SK-N-SH treated with all-trans-retinoic acid at 6 μM for 48 hours (cell line): Measurements from ENCODE around the gene FAM89A.

Experiments
- ATAC-seq: fragments of 200-7000 bp; cut with Tn5 transposase; 3 replicates; pipeline ENCODE4 v1.9.1; 2020; ENCODE audit warnings: mild to moderate bottlenecking, moderate library complexity
- ARNTL ChIP-seq: fragments of 450-650 bp; formaldehyde crosslinking; IDR thresholded peaks from 2 replicates; pipeline ENCODE4 v1.5.0; 2020; ENCODE audit warnings: low read depth, mild to moderate bottlenecking, moderate library complexity, borderline replicate concordance
- CREB5 ChIP-seq: fragments of 250-450 bp; sonication (Bioruptor Pico); IDR thresholded peaks from 2 replicates; pipeline ENCODE4 v1.5.1; 2020; ENCODE audit warnings: low read depth, mild to moderate bottlenecking, moderate library complexity
- CSDC2 ChIP-seq: fragments of 250-450 bp; sonication (Bioruptor Pico); IDR thresholded peaks from 2 replicates; pipeline ENCODE4 v1.5.0; 2020; ENCODE audit warnings: mild to moderate bottlenecking, moderate library complexity
- ESRRG ChIP-seq: fragments of 250-450 bp; sonication (Bioruptor Pico); IDR thresholded peaks from 2 replicates; pipeline ENCODE4 v1.6.1; 2021; ENCODE audit warnings: mild to moderate bottlenecking
- GLIS3 ChIP-seq: fragments of 250-450 bp; sonication (Bioruptor Pico); IDR thresholded peaks from 2 replicates; pipeline ENCODE4 v1.5.0; 2020; ENCODE audit warnings: mild to moderate bottlenecking, moderate library complexity
- ISL1 ChIP-seq: fragments of 250-450 bp; sonication (Bioruptor Pico); IDR thresholded peaks from 2 replicates; pipeline ENCODE4 v2.1.2; 2022; ENCODE audit warnings: mild to moderate bottlenecking, moderate library complexity
- PATZ1 ChIP-seq: fragments of 250-450 bp; sonication (Bioruptor Pico); IDR thresholded peaks from 2 replicates; pipeline ENCODE4 v1.8.0; 2020; ENCODE audit warnings: mild to moderate bottlenecking, moderate library complexity, borderline replicate concordance
- PPARA ChIP-seq: fragments of 250-450 bp; sonication (Bioruptor Pico); IDR thresholded peaks from 2 replicates; pipeline ENCODE4 v1.5.0; 2020; ENCODE audit warnings: mild to moderate bottlenecking, borderline replicate concordance
- SNAI2 ChIP-seq: fragments of 250-450 bp; sonication (Bioruptor Pico); IDR thresholded peaks from 2 replicates; pipeline ENCODE4 v1.5.0; 2020; ENCODE audit warnings: mild to moderate bottlenecking, moderate library complexity
- TCF4 ChIP-seq: fragments of 250-450 bp; sonication (Bioruptor Pico); IDR thresholded peaks from 2 replicates; pipeline ENCODE4 v1.8.0; 2021; ENCODE audit warnings: mild to moderate bottlenecking, moderate library complexity, borderline replicate concordance
- TOX ChIP-seq: fragments of 250-450 bp; sonication (Bioruptor Pico); IDR thresholded peaks from 2 replicates; pipeline ENCODE4 v1.8.0; 2021; ENCODE audit warnings: mild to moderate bottlenecking, moderate library complexity, borderline replicate concordance
- ZFP3 ChIP-seq: fragments of 250-450 bp; sonication (Bioruptor Pico); IDR thresholded peaks from 2 replicates; pipeline ENCODE4 v1.5.0; 2020; ENCODE audit warnings: mild to moderate bottlenecking, moderate library complexity
- ZFP30 ChIP-seq: fragments of 450-650 bp; formaldehyde crosslinking; IDR thresholded peaks from 2 replicates; pipeline ENCODE4 v1.5.0; 2022; ENCODE audit warnings: mild to moderate bottlenecking, moderate library complexity
- ZNF70 ChIP-seq: fragments of 450-650 bp; formaldehyde crosslinking; IDR thresholded peaks from 2 replicates; pipeline ENCODE4 v1.5.0; 2020; ENCODE audit warnings: mild to moderate bottlenecking, moderate library complexity
- ZNF8 ChIP-seq: fragments of 450-650 bp; formaldehyde crosslinking; IDR thresholded peaks from 2 replicates; pipeline ENCODE4 v1.5.0; 2020; ENCODE audit warnings: mild to moderate bottlenecking, moderate library complexity
- TF ChIP-seq, protein P1 (sequence below): fragments of 250-450 bp; sonication (Bioruptor Pico); IDR thresholded peaks from 2 replicates; pipeline ENCODE4 v1.8.0; 2021; ENCODE audit warnings: low read depth, mild to moderate bottlenecking, moderate library complexity, borderline replicate concordance
- TF ChIP-seq, protein P2 (sequence below): fragments of 250-450 bp; sonication (Bioruptor Pico); IDR thresholded peaks from 2 replicates; pipeline ENCODE4 v1.5.1; 2021; ENCODE audit warnings: mild to moderate bottlenecking, moderate library complexity
- TF ChIP-seq, protein P3 (sequence below): fragments of 250-450 bp; sonication (Bioruptor Pico); IDR thresholded peaks from 2 replicates; pipeline ENCODE4 v1.5.0; 2020; ENCODE audit warnings: mild to moderate bottlenecking, moderate library complexity

Gene FAM89A

GRCh38 chr1:231044588-231044987 lies 4.5 kb upstream of the FAM89A start (continued):
- TF ChIP-seq CREB5 (CRISPR knock-in tag) (no peak), PPARA (CRISPR knock-in tag) (no peak)
- TF ChIP-seq, all 23 proteins: peak for 0

DNA sequence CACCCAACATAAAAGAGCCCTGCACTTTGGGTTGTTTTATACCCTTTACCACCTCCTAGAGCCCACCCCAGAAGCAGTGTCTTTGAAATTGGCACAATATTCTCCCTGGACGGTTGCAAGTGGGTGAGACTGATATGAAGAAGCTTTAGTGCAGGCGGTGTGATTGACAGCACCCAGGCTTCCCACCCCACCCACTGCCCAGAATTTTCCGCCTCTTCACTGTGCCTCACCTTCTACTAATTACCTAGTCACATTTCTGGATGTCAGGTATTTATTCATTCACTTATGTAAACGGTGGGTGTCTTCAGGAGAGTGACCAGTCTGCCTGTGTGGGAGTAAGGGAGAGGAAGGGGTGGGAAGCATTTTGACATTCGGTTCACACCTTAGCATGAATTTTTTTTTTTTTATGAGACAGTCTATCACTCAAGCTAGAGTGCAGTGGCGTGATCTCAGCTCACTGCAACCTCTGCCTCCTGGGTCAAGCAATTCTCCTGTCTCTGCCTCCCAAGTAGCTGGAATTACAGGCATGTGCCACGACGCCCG lies 1.7 kb upstream of the FAM89A start:
- TF ChIP-seq, protein P1, sequence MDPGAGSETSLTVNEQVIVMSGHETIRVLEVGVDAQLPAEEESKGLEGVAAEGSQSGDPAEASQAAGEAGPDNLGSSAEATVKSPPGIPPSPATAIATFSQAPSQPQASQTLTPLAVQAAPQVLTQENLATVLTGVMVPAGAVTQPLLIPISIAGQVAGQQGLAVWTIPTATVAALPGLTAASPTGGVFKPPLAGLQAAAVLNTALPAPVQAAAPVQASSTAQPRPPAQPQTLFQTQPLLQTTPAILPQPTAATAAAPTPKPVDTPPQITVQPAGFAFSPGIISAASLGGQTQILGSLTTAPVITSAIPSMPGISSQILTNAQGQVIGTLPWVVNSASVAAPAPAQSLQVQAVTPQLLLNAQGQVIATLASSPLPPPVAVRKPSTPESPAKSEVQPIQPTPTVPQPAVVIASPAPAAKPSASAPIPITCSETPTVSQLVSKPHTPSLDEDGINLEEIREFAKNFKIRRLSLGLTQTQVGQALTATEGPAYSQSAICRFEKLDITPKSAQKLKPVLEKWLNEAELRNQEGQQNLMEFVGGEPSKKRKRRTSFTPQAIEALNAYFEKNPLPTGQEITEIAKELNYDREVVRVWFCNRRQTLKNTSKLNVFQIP: no peak
- TF ChIP-seq PATZ1 (CRISPR knock-in tag) (no peak), TOX (no peak), CSDC2 (CRISPR knock-in tag) (no peak), TCF4 (CRISPR knock-in tag) (no peak), GLIS3 (CRISPR knock-in tag) (no peak), ZNF70 (CRISPR knock-in tag) (no peak), ZFP30 (CRISPR knock-in tag) (no peak), ZNF8 (CRISPR knock-in tag) (no peak), ZFP3 (no peak), ARNTL (CRISPR knock-in tag) (no peak), ISL1 (CRISPR knock-in tag) (no peak)
- TF ChIP-seq, protein P2, sequence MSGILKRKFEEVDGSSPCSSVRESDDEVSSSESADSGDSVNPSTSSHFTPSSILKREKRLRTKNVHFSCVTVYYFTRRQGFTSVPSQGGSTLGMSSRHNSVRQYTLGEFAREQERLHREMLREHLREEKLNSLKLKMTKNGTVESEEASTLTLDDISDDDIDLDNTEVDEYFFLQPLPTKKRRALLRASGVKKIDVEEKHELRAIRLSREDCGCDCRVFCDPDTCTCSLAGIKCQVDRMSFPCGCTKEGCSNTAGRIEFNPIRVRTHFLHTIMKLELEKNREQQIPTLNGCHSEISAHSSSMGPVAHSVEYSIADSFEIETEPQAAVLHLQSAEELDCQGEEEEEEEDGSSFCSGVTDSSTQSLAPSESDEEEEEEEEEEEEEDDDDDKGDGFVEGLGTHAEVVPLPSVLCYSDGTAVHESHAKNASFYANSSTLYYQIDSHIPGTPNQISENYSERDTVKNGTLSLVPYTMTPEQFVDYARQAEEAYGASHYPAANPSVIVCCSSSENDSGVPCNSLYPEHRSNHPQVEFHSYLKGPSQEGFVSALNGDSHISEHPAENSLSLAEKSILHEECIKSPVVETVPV (CRISPR knock-in tag): no peak
- ATAC-seq: no peak

- no peak for TF ChIP-seq SNAI2 (CRISPR knock-in tag)
- TF ChIP-seq ZFP30 (CRISPR knock-in tag): no peak
- ATAC-seq: peak; percentile 25; the same call in 2 of the 3 replicates
Measured at GRCh38 chr1:231040800-231041718, 1.0 kb upstream of the FAM89A start.

DNA sequence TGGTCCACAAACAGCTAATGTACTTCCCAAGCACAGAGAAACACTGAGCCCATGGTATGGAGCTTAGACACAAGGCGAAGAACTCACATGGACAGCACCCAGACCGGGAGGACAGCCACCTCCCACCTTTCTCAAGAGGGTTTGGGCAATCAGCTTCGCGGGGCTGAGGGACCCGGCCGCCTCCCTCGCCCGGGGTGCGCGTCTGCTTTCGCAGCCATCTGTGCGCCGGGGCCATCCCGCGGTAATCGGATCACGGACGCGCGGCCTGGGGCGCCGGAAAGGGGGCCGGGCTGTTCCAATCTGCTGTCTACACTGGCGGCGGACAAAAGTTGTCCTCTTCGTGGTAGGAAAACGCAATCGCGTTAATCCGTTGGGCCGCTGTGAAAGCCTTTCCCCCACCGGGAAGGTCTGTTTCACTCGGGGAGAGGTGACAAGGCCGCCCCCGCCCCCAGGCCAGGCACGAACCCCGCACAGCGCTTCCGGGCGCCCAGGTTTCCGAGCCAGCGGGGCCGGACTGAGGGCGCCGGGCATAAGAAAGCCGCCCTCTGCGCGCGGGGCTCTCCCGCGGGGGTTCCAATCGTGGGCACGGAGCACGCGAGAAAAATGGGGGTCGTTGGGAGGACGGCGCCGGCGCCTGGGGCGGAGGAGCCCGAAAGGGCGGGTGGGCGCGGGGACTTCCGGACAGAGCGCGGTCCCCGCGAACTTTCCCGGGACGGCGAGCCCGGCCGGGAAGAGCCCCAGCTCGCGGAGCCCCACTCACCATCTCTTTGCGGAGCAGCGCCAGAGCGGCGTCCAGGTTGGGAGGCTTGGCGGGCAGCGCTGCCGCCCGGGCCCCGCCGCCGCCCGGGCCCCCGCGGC lies 664 bp downstream of the FAM89A start:
- peak; percentile 78 for ATAC-seq
- TF ChIP-seq ZNF8 (CRISPR knock-in tag): no peak
- TF ChIP-seq PATZ1 (CRISPR knock-in tag): no peak
- TF ChIP-seq ZFP30 (CRISPR knock-in tag): no peak
- no peak for TF ChIP-seq ZNF70 (CRISPR knock-in tag)
- no peak for TF ChIP-seq ESRRG
- TF ChIP-seq, protein P1: no peak
- no peak for TF ChIP-seq GLIS3 (CRISPR knock-in tag)
- no peak for TF ChIP-seq CREB5 (CRISPR knock-in tag)
- TF ChIP-seq, protein P3, sequence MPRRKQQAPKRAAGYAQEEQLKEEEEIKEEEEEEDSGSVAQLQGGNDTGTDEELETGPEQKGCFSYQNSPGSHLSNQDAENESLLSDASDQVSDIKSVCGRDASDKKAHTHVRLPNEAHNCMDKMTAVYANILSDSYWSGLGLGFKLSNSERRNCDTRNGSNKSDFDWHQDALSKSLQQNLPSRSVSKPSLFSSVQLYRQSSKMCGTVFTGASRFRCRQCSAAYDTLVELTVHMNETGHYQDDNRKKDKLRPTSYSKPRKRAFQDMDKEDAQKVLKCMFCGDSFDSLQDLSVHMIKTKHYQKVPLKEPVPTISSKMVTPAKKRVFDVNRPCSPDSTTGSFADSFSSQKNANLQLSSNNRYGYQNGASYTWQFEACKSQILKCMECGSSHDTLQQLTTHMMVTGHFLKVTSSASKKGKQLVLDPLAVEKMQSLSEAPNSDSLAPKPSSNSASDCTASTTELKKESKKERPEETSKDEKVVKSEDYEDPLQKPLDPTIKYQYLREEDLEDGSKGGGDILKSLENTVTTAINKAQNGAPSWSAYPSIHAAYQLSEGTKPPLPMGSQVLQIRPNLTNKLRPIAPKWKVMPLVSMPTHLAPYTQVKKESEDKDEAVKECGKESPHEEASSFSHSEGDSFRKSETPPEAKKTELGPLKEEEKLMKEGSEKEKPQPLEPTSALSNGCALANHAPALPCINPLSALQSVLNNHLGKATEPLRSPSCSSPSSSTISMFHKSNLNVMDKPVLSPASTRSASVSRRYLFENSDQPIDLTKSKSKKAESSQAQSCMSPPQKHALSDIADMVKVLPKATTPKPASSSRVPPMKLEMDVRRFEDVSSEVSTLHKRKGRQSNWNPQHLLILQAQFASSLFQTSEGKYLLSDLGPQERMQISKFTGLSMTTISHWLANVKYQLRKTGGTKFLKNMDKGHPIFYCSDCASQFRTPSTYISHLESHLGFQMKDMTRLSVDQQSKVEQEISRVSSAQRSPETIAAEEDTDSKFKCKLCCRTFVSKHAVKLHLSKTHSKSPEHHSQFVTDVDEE (CRISPR knock-in tag): no peak
